Left ventricle myocardium inferior (tissue), 1 donor: ENCODE data around the gene VEZT. TPM values are rescaled to one million over a fixed set of nuclear protein-coding genes. Genes with fewer than 3 reads are reported as not detected.

Experiments
- DNase-seq: peaks from one replicate; pipeline ENCODE4 v3.0.0-alpha.2; 2020
- H3K27ac ChIP-seq: fragments of 200-600 bp; replicated peaks from 2 replicates; pipeline ENCODE4 v1.8.0; 2021
- H3K27me3 ChIP-seq: fragments of 200-600 bp; 2 replicates; pipeline ENCODE4 v1.8.0; 2021; ENCODE audit warnings: low read depth
- H3K36me3 ChIP-seq: fragments of 200-600 bp; 2 replicates; pipeline ENCODE4 v1.8.0; 2021
- H3K4me1 ChIP-seq: fragments of 200-600 bp; 2 replicates; pipeline ENCODE4 v1.8.0; 2021
- H3K4me3 ChIP-seq: fragments of 200-600 bp; 2 replicates; pipeline ENCODE4 v1.8.0; 2021; ENCODE audit warnings: mild to moderate bottlenecking, moderate library complexity
- H3K9me3 ChIP-seq: fragments of 200-600 bp; replicated peaks from 2 replicates; pipeline ENCODE4 v1.8.0; 2021
- CTCF ChIP-seq: fragments of 200-600 bp; IDR thresholded peaks from 2 replicates; pipeline ENCODE4 v1.8.0; 2021; ENCODE audit warnings: antibody characterized with exemption, mild to moderate bottlenecking, borderline replicate concordance
- intact Hi-C: fragments of 100-400 bp; cut with micrococcal nuclease; formaldehyde crosslinking; loops from one replicate; pipeline ENCODE4 v1.11.0; 2022
- total RNA-seq: library from RNA; stranded (reverse); fragmentation: NEBNext Ultra II Directional; extraction: Animal tissue kit (Norgen Biotek cat#: 25700); gene quantifications from one replicate; pipeline ENCODE4 v1.2.1, GENCODE V29; 2021
- donor health status: DM: no; HTN: yes; CAD: no; lungs with severe emphysema.

VEZT gene
- total RNA-seq, 1 donor from 2014 or later, result 66.1 TPM

- Histone ChIP-seq H3K36me3 (peaks cover 64% of the 10 kb centered on the region), H3K27ac (no peak overlapping the region), H3K9me3 (no peaks in the 10 kb centered on the region), H3K4me3 (no peak overlapping the region), H3K27me3 (no peaks in the 10 kb centered on the region), H3K4me1 (peaks cover 22% of the 10 kb centered on the region)
- TF ChIP-seq CTCF, result no peak
- intact Hi-C loops, result no loop called here
- DNase-seq, result no peak
Observed at GRCh38 chr12:95253386-95253785, 35.8 kb downstream of the VEZT start.

- Histone ChIP-seq H3K4me1 (peaks cover 22% of the 10 kb centered on the region), H3K36me3 (peaks cover 59% of the 10 kb centered on the region), H3K4me3 (no peak overlapping the region), H3K27me3 (no peaks in the 10 kb centered on the region), H3K9me3 (no peaks in the 10 kb centered on the region), H3K27ac (no peak overlapping the region)
- intact Hi-C loops, result no loop called here
- TF ChIP-seq CTCF, result no peak
- DNase-seq, result no peak
Observed at GRCh38 chr12:95257541-95257940, 39.9 kb downstream of the VEZT start.

- peaks cover 56% of the 10 kb centered on the region for H3K36me3 ChIP-seq
- DNase-seq, result no peak
- intact Hi-C loops, result no loop called here
Observed at GRCh38 chr12:95258151-95258550, 40.5 kb downstream of the VEZT start.

GRCh38 chr12:95258803-95259202 is 41.2 kb downstream of the VEZT start:
- peaks cover 35% of the 10 kb centered on the region for H3K4me1 ChIP-seq
- no peak for TF ChIP-seq CTCF
- DNase-seq, result no peak
- H3K36me3 ChIP-seq, result peaks cover 56% of the 10 kb centered on the region
- intact Hi-C loops, result no loop called here
- no peak overlapping the region for H3K27ac ChIP-seq
- no peaks in the 10 kb centered on the region for H3K27me3 ChIP-seq
- H3K4me3 ChIP-seq, result no peak overlapping the region
- H3K9me3 ChIP-seq, result no peaks in the 10 kb centered on the region

More at GRCh38 chr12:95258151-95258550, 40.5 kb downstream of the VEZT start:
- no peak overlapping the region for H3K4me3 ChIP-seq
- H3K9me3 ChIP-seq, result no peaks in the 10 kb centered on the region
- H3K4me1 ChIP-seq, result peaks cover 29% of the 10 kb centered on the region
- TF ChIP-seq CTCF, result no peak
- no peak overlapping the region for H3K27ac ChIP-seq
- no peaks in the 10 kb centered on the region for H3K27me3 ChIP-seq

- Histone ChIP-seq H3K27me3 (no peaks in the 10 kb centered on the region), H3K4me3 (no peak overlapping the region), H3K9me3 (no peaks in the 10 kb centered on the region), H3K27ac (no peak overlapping the region), H3K36me3 (peaks cover 54% of the 10 kb centered on the region), H3K4me1 (peaks cover 35% of the 10 kb centered on the region)
- TF ChIP-seq CTCF, result no peak
- intact Hi-C loops, result no loop called here
- DNase-seq, result no peak
Observed at GRCh38 chr12:95259368-95259767, 41.8 kb downstream of the VEZT start.

- Histone ChIP-seq H3K4me1 (peaks cover 52% of the 10 kb centered on the region), H3K36me3 (peaks cover 46% of the 10 kb centered on the region), H3K27ac (no peak overlapping the region), H3K9me3 (no peaks in the 10 kb centered on the region), H3K27me3 (no peaks in the 10 kb centered on the region), H3K4me3 (no peak overlapping the region)
- intact Hi-C loops, result no loop called here
- DNase-seq, result no peak
- no peak for TF ChIP-seq CTCF
Observed at GRCh38 chr12:95261109-95261508, 43.5 kb downstream of the VEZT start.
